SK-N-SH treated with all-trans-retinoic acid at 6 μM for 48 hours (cell line): ENCODE data around the gene TTC13.

Experiments
- ATAC-seq: fragments of 200-7000 bp; cut with Tn5 transposase; 3 replicates; pipeline ENCODE4 v1.9.1; 2020; ENCODE audit warnings: mild to moderate bottlenecking, moderate library complexity
- ARNTL ChIP-seq: fragments of 450-650 bp; formaldehyde crosslinking; IDR thresholded peaks from 2 replicates; pipeline ENCODE4 v1.5.0; 2020; ENCODE audit warnings: low read depth, mild to moderate bottlenecking, moderate library complexity, borderline replicate concordance
- BACH2 ChIP-seq: fragments of 250-450 bp; sonication (Bioruptor Pico); IDR thresholded peaks from 2 replicates; pipeline ENCODE4 v1.9.0; 2021; ENCODE audit warnings: mild to moderate bottlenecking, borderline replicate concordance
- CSDC2 ChIP-seq: fragments of 250-450 bp; sonication (Bioruptor Pico); IDR thresholded peaks from 2 replicates; pipeline ENCODE4 v1.5.0; 2020; ENCODE audit warnings: mild to moderate bottlenecking, moderate library complexity
- GLIS3 ChIP-seq: fragments of 250-450 bp; sonication (Bioruptor Pico); IDR thresholded peaks from 2 replicates; pipeline ENCODE4 v1.5.0; 2020; ENCODE audit warnings: mild to moderate bottlenecking, moderate library complexity
- ISL1 ChIP-seq: fragments of 250-450 bp; sonication (Bioruptor Pico); IDR thresholded peaks from 2 replicates; pipeline ENCODE4 v2.1.2; 2022; ENCODE audit warnings: mild to moderate bottlenecking, moderate library complexity
- PPARA ChIP-seq: fragments of 250-450 bp; sonication (Bioruptor Pico); IDR thresholded peaks from 2 replicates; pipeline ENCODE4 v1.5.0; 2020; ENCODE audit warnings: mild to moderate bottlenecking, borderline replicate concordance
- RARB ChIP-seq: fragments of 250-450 bp; sonication (Bioruptor Pico); IDR thresholded peaks from 2 replicates; pipeline ENCODE4 v1.8.0; 2021; ENCODE audit warnings: mild to moderate bottlenecking, moderate library complexity
- TOX ChIP-seq: fragments of 250-450 bp; sonication (Bioruptor Pico); IDR thresholded peaks from 2 replicates; pipeline ENCODE4 v1.8.0; 2021; ENCODE audit warnings: mild to moderate bottlenecking, moderate library complexity, borderline replicate concordance
- ZFP3 ChIP-seq: fragments of 250-450 bp; sonication (Bioruptor Pico); IDR thresholded peaks from 2 replicates; pipeline ENCODE4 v1.5.0; 2020; ENCODE audit warnings: mild to moderate bottlenecking, moderate library complexity
- ZFP30 ChIP-seq: fragments of 450-650 bp; formaldehyde crosslinking; IDR thresholded peaks from 2 replicates; pipeline ENCODE4 v1.5.0; 2022; ENCODE audit warnings: mild to moderate bottlenecking, moderate library complexity
- ZNF565 ChIP-seq: fragments of 450-650 bp; formaldehyde crosslinking; conservative IDR thresholded peaks from 2 replicates; pipeline ENCODE4 v1.5.0; 2020; ENCODE audit warnings: low read depth, mild to moderate bottlenecking, moderate library complexity
- ZNF70 ChIP-seq: fragments of 450-650 bp; formaldehyde crosslinking; IDR thresholded peaks from 2 replicates; pipeline ENCODE4 v1.5.0; 2020; ENCODE audit warnings: mild to moderate bottlenecking, moderate library complexity
- TF ChIP-seq, protein P1 (sequence below): fragments of 250-450 bp; sonication (Bioruptor Pico); IDR thresholded peaks from 2 replicates; pipeline ENCODE4 v1.8.0; 2021; ENCODE audit warnings: low read depth, mild to moderate bottlenecking, moderate library complexity, borderline replicate concordance
- TF ChIP-seq, protein P2 (sequence below): fragments of 250-450 bp; sonication (Bioruptor Pico); IDR thresholded peaks from 2 replicates; pipeline ENCODE4 v1.5.1; 2020; ENCODE audit warnings: low read depth, mild to moderate bottlenecking, moderate library complexity
- TF ChIP-seq, protein P3 (sequence below): fragments of 250-450 bp; sonication (Bioruptor Pico); IDR thresholded peaks from 2 replicates; pipeline ENCODE4 v1.5.0; 2020; ENCODE audit warnings: mild to moderate bottlenecking, moderate library complexity
- TF ChIP-seq, protein P4 (sequence below): fragments of 250-450 bp; sonication (Bioruptor Pico); IDR thresholded peaks from 2 replicates; pipeline ENCODE4 v1.8.0; 2020; ENCODE audit warnings: mild to moderate bottlenecking, moderate library complexity, borderline replicate concordance

TTC13 gene

DNA sequence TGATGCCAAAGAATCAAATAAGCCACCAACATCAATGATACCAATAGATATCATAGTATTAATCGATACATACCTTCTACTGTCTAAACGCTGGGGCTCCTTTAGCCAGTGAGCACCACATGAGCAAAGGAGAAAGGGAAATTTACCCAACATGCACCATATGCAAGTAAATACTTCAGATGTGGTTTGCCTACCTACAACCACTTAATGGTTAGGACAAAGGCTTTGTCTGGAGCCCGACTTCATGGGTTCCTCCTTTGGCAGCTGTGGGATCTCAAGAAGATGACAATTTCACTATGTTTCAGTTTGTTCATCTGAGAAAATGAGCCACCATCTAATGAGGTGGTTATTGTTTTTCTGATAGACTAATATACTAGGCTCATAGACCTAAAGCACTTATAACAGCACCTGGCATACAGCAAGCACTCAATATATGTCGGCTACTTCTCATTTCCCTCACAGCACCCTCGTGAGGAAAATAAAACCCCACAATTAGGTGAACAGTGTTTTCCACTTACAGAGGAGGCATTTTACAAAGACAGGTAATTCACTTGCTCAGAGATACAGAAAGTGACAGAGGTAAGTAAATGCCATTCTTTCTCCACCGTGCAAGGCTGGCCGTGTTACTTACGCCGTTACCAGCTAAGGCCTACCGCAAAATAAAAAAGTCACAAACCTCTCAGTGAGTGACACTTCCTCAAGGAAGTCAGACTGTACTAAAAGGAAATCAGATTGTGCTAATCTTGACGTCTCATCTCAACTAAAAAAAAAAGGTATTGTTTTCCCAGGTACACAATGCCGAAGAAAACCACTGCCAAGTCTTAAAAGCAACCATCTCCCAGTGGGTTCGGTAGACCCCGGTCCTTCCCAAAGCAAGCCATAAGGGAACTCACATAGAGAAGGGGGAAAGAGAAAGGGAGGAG is 1.6 kb downstream of the TTC13 start:
- no peak for ATAC-seq
- TF ChIP-seq ARNTL (CRISPR knock-in tag) (no peak), PPARA (no peak), ZFP30 (CRISPR knock-in tag) (no peak), ISL1 (CRISPR knock-in tag) (no peak)
- TF ChIP-seq, protein P1, sequence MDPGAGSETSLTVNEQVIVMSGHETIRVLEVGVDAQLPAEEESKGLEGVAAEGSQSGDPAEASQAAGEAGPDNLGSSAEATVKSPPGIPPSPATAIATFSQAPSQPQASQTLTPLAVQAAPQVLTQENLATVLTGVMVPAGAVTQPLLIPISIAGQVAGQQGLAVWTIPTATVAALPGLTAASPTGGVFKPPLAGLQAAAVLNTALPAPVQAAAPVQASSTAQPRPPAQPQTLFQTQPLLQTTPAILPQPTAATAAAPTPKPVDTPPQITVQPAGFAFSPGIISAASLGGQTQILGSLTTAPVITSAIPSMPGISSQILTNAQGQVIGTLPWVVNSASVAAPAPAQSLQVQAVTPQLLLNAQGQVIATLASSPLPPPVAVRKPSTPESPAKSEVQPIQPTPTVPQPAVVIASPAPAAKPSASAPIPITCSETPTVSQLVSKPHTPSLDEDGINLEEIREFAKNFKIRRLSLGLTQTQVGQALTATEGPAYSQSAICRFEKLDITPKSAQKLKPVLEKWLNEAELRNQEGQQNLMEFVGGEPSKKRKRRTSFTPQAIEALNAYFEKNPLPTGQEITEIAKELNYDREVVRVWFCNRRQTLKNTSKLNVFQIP (CRISPR knock-in tag) = no peak
- TF ChIP-seq, all 23 proteins: peak for 0

DNA sequence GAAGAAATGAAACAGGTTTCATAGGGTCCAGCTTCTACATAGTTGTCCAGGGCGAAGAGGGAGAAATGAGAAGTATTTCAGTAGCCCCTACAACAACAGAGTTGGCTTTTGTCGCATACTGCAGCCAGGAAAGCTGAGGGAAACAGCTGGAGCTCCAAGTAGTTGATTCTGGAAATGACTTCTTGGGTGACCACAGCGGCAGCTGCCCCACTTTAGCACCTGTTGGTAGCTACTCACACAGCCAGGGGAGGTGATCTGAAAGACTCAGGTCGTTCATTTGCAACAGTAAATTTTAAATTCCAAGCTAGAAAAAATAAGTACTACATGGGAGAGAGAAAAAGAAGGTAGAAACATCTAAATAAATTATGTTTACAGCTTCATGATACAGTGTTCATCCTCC is 2.3 kb downstream of the TTC13 start:
- ATAC-seq = no peak
- TF ChIP-seq BACH2 (CRISPR knock-in tag) = no peak
- TF ChIP-seq ARNTL (CRISPR knock-in tag) = no peak
- TF ChIP-seq, protein P2, sequence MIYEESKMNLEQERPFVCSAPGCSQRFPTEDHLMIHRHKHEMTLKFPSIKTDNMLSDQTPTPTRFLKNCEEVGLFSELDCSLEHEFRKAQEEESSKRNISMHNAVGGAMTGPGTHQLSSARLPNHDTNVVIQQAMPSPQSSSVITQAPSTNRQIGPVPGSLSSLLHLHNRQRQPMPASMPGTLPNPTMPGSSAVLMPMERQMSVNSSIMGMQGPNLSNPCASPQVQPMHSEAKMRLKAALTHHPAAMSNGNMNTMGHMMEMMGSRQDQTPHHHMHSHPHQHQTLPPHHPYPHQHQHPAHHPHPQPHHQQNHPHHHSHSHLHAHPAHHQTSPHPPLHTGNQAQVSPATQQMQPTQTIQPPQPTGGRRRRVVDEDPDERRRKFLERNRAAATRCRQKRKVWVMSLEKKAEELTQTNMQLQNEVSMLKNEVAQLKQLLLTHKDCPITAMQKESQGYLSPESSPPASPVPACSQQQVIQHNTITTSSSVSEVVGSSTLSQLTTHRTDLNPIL (CRISPR knock-in tag) = no peak
- TF ChIP-seq GLIS3 (CRISPR knock-in tag) = no peak
- TF ChIP-seq, protein P3, sequence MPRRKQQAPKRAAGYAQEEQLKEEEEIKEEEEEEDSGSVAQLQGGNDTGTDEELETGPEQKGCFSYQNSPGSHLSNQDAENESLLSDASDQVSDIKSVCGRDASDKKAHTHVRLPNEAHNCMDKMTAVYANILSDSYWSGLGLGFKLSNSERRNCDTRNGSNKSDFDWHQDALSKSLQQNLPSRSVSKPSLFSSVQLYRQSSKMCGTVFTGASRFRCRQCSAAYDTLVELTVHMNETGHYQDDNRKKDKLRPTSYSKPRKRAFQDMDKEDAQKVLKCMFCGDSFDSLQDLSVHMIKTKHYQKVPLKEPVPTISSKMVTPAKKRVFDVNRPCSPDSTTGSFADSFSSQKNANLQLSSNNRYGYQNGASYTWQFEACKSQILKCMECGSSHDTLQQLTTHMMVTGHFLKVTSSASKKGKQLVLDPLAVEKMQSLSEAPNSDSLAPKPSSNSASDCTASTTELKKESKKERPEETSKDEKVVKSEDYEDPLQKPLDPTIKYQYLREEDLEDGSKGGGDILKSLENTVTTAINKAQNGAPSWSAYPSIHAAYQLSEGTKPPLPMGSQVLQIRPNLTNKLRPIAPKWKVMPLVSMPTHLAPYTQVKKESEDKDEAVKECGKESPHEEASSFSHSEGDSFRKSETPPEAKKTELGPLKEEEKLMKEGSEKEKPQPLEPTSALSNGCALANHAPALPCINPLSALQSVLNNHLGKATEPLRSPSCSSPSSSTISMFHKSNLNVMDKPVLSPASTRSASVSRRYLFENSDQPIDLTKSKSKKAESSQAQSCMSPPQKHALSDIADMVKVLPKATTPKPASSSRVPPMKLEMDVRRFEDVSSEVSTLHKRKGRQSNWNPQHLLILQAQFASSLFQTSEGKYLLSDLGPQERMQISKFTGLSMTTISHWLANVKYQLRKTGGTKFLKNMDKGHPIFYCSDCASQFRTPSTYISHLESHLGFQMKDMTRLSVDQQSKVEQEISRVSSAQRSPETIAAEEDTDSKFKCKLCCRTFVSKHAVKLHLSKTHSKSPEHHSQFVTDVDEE (CRISPR knock-in tag) = no peak
- TF ChIP-seq ZFP3 = no peak
- TF ChIP-seq CSDC2 (CRISPR knock-in tag) = no peak
- TF ChIP-seq, protein P4, sequence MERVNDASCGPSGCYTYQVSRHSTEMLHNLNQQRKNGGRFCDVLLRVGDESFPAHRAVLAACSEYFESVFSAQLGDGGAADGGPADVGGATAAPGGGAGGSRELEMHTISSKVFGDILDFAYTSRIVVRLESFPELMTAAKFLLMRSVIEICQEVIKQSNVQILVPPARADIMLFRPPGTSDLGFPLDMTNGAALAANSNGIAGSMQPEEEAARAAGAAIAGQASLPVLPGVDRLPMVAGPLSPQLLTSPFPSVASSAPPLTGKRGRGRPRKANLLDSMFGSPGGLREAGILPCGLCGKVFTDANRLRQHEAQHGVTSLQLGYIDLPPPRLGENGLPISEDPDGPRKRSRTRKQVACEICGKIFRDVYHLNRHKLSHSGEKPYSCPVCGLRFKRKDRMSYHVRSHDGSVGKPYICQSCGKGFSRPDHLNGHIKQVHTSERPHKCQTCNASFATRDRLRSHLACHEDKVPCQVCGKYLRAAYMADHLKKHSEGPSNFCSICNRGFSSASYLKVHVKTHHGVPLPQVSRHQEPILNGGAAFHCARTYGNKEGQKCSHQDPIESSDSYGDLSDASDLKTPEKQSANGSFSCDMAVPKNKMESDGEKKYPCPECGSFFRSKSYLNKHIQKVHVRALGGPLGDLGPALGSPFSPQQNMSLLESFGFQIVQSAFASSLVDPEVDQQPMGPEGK (CRISPR knock-in tag) = no peak
- TF ChIP-seq ZNF70 (CRISPR knock-in tag) = no peak
- TF ChIP-seq TOX = no peak
- no peak for TF ChIP-seq ZNF565 (CRISPR knock-in tag)

DNA sequence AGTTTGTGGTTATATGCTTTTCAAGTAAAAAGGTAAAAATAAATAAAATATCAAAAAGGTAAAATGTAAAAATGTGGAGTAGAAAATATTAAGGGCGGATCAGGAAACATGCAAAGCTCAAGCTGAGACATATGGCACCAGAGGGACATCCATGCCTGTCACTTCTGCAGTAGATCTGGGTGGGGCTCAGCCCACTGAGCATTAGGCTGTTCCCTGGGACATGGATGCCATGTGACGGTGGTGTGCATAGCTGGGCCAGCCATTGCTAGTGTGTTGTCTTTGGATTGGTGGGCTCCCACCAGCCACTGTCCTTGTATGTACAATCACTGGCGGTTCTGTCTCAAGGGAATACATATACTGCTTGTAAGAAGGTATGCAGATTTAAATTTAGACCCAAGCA is 3.0 kb downstream of the TTC13 start:
- TF ChIP-seq ISL1 (CRISPR knock-in tag) = no peak
- no peak for TF ChIP-seq RARB
- TF ChIP-seq, protein P2 (CRISPR knock-in tag) = no peak
- no peak for TF ChIP-seq BACH2 (CRISPR knock-in tag)
- TF ChIP-seq, protein P4 (CRISPR knock-in tag) = no peak
- no peak for ATAC-seq
